Upper lobe of left lung (tissue), 4 donors: ENCODE data around the gene SNRNP48.

Experiments
- EP300 ChIP-seq, 4 donors: sonication (generic); formaldehyde crosslinking; IDR thresholded peaks; one replicate each; pipeline ENCODE4 v1.5.1; 2017; ENCODE audit warnings: antibody characterized with exemption in 4 of 4, control low read depth in 2 of 4
- POLR2A ChIP-seq, 4 donors: fragments of 450-650 bp; IDR thresholded peaks; one replicate each; pipeline ENCODE4 v1.5.1; 2016 to 2017; ENCODE audit warnings: antibody characterized with exemption in 4 of 4, mild to moderate bottlenecking in 2 of 4
- POLR2AphosphoS5 ChIP-seq, 2 donors: sonication (generic); formaldehyde crosslinking; IDR thresholded peaks; one replicate each; pipeline ENCODE4 v1.5.1; 2017; ENCODE audit warnings: antibody characterized with exemption in 2 of 2
- TF ChIP-seq, protein P1 (sequence below), 6 experiments: fragments of 450-650 bp in 4 of 6; fragments of 200-600 bp in 2 of 6; sonication (generic) in 2 of 6; IDR thresholded peaks; one replicate each; pipeline ENCODE4 v1.5.1; 2016 to 2019; ENCODE audit warnings: antibody characterized with exemption in 6 of 6

DNA sequence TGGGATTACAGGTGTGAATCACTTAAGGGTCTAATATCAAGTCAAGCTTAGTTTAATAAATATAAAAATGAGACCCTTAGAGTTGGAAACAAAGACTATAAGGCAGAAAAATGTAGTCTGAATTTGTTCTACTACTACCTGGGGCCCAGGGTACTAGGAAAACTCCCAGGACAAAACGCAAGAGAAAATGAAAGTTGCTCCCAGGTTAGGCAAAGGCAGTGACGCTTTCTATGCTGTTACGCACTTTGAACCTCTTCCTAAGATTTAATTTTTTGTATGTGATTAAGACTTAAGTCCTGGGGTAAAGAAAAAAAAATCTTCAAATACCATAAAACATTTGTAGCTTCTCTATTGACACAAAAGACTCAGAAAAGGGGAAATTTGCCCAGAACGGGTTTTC lies 31.2 kb upstream of the SNRNP48 start:
- TF ChIP-seq POLR2A (IDR thresholded peaks at IDR 0.05) (no peak), POLR2AphosphoS5 (IDR thresholded peaks at IDR 0.05) (no peak), EP300 (IDR thresholded peaks at IDR 0.05) (no peak)
- TF ChIP-seq, protein P1, sequence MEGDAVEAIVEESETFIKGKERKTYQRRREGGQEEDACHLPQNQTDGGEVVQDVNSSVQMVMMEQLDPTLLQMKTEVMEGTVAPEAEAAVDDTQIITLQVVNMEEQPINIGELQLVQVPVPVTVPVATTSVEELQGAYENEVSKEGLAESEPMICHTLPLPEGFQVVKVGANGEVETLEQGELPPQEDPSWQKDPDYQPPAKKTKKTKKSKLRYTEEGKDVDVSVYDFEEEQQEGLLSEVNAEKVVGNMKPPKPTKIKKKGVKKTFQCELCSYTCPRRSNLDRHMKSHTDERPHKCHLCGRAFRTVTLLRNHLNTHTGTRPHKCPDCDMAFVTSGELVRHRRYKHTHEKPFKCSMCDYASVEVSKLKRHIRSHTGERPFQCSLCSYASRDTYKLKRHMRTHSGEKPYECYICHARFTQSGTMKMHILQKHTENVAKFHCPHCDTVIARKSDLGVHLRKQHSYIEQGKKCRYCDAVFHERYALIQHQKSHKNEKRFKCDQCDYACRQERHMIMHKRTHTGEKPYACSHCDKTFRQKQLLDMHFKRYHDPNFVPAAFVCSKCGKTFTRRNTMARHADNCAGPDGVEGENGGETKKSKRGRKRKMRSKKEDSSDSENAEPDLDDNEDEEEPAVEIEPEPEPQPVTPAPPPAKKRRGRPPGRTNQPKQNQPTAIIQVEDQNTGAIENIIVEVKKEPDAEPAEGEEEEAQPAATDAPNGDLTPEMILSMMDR (IDR thresholded peaks at IDR 0.05), result no peak
